Neural progenitor cell (in vitro differentiated cells): Measurements from ENCODE around the gene IGLON5. TPM values are rescaled to one million over a fixed set of nuclear protein-coding genes. Genes with fewer than 3 reads are reported as not detected.

Experiments
- DNase-seq: peaks from one replicate; pipeline ENCODE4 v3.0.0-alpha.2; 2016; ENCODE audit warnings: low spot score
- H2AFZ ChIP-seq: fragments of 200-600 bp; sonication (generic); replicated peaks from 2 replicates; pipeline ENCODE4 v1.6.1; 2016; ENCODE audit warnings: antibody characterized with exemption
- H3F3A ChIP-seq: fragments of 200-600 bp; sonication (generic); 2 replicates; pipeline ENCODE4 v1.6.1; 2016; ENCODE audit warnings: antibody characterized with exemption, low read depth
- H3K27ac ChIP-seq: fragments of 200-600 bp; sonication (generic); 2 replicates; pipeline ENCODE4 v1.5.1; 2016; ENCODE audit warnings: mild to moderate bottlenecking
- H3K27me3 ChIP-seq: fragments of 200-600 bp; sonication (generic); 2 replicates; pipeline ENCODE4 v1.6.1; 2016; ENCODE audit warnings: mild to moderate bottlenecking, moderate library complexity
- H3K36me3 ChIP-seq: fragments of 200-600 bp; sonication (generic); 2 replicates; pipeline ENCODE4 v1.5.1; 2016
- H3K4me1 ChIP-seq: fragments of 200-600 bp; sonication (generic); 2 replicates; pipeline ENCODE4 v1.6.1; 2016; ENCODE audit warnings: mixed run types
- H3K4me2 ChIP-seq: fragments of 200-600 bp; sonication (generic); 2 replicates; pipeline ENCODE4 v1.6.1; 2016
- H3K4me3 ChIP-seq: fragments of 200-600 bp; sonication (generic); 2 replicates; pipeline ENCODE4 v1.5.1; 2016
- H3K79me2 ChIP-seq: fragments of 200-600 bp; sonication (generic); 2 replicates; pipeline ENCODE4 v1.6.1; 2016; ENCODE audit warnings: low read depth
- H3K9ac ChIP-seq: fragments of 200-600 bp; sonication (generic); 2 replicates; pipeline ENCODE4 v1.6.1; 2016
- H3K9me3 ChIP-seq: fragments of 200-600 bp; sonication (generic); 2 replicates; pipeline ENCODE4 v1.5.1; 2016; ENCODE audit warnings: low read depth
- H4K20me1 ChIP-seq: fragments of 200-600 bp; sonication (generic); 2 replicates; pipeline ENCODE4 v1.6.1; 2016; ENCODE audit warnings: low read depth
- H3K27ac Mint-ChIP-seq: 3 replicates; pipeline ENCODE4 v1.8.0; 2021; ENCODE audit warnings: mixed read lengths
- H3K27me3 Mint-ChIP-seq: 2 replicates; pipeline ENCODE4 v1.8.0; 2022; ENCODE audit warnings: low read depth, mild to moderate bottlenecking, inconsistent platforms, moderate library complexity, mixed read lengths; ENCODE audit not compliant: insufficient read depth
- H3K36me3 Mint-ChIP-seq: 3 replicates; pipeline ENCODE4 v1.8.0; 2021; ENCODE audit warnings: mixed read lengths
- H3K4me1 Mint-ChIP-seq: 3 replicates; pipeline ENCODE4 v1.8.0; 2021; ENCODE audit warnings: mixed read lengths
- H3K4me3 Mint-ChIP-seq: 3 replicates; pipeline ENCODE4 v1.8.0; 2021; ENCODE audit warnings: mild to moderate bottlenecking, moderate library complexity, mixed read lengths
- H3K9me3 Mint-ChIP-seq: 3 replicates; pipeline ENCODE4 v1.8.0; 2020; ENCODE audit warnings: mixed read lengths
- CTCF ChIP-seq: fragments of 200-600 bp; sonication (generic); IDR thresholded peaks from 2 replicates; pipeline ENCODE4 v1.5.1; 2017; ENCODE audit warnings: antibody characterized with exemption, mild to moderate bottlenecking
- EZH2 ChIP-seq: fragments of 200-600 bp; sonication (generic); IDR thresholded peaks from 2 replicates; pipeline ENCODE4 v1.6.1; 2017; ENCODE audit warnings: antibody characterized with exemption, mild to moderate bottlenecking, moderate library complexity
- EZH2phosphoT487 ChIP-seq: fragments of 200-600 bp; sonication (generic); IDR thresholded peaks from 2 replicates; pipeline ENCODE4 v1.6.1; 2017; ENCODE audit warnings: antibody characterized with exemption
- total RNA-seq: library from RNA; depleted of rRNA; stranded (reverse); fragments of >200 nt; gene quantifications from 2 replicates; pipeline ENCODE4 v1.2.3, GENCODE V29; 2015; ENCODE audit warnings: low replicate concordance

IGLON5 gene
- total RNA-seq, 1 donor from 2014 or later = 5.4 TPM

DNA sequence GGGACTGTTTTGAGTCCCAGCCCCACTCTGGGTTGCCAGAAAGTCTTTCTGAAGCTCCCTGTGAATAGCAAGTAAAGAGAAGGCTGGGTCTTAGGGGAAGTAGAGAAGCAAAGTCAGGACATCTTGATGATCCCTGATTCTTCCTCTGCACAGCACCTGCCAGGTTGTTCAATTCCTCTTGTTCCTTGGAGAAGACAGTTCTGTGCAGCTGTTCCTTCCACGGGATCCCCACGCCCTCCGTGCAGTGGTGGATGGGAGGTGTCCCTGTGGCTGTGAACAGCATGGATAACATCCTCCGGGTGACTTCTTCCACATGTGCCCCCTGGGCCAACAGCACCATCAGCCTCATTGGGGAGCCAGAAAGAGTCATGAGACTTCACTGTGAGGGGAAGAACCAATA is 29.1 kb upstream of the IGLON5 start:
- Histone ChIP-seq H3K4me3 (no peak overlapping the region), H3K36me3 (no peaks in the 10 kb centered on the region), H3K9me3 (no peaks in the 10 kb centered on the region), H3K79me2 (no peaks in the 10 kb centered on the region), H3K4me2 (no peak overlapping the region), H2AFZ (no peak overlapping the region), H3K9ac (no peak overlapping the region), H3F3A (no peaks in the 10 kb centered on the region), H3K27ac (no peak overlapping the region), H3K4me1 (no peaks in the 10 kb centered on the region), H4K20me1 (no peaks in the 10 kb centered on the region), H3K27me3 (no peaks in the 10 kb centered on the region)
- Mint-ChIP-seq H3K9me3 (no peaks in the 10 kb centered on the region), H3K27ac (no peak overlapping the region), H3K4me3 (no peak overlapping the region), H3K36me3 (no peaks in the 10 kb centered on the region), H3K4me1 (no peaks in the 10 kb centered on the region), H3K27me3 (peaks cover 6% of the 10 kb centered on the region)
- no peak for DNase-seq
- TF ChIP-seq EZH2 (no peak), CTCF (no peak), EZH2phosphoT487 (no peak)

GRCh38 chr19:51285682-51286081 is 25.8 kb upstream of the IGLON5 start:
- H3K27ac Mint-ChIP-seq = no peak overlapping the region
- no peak for DNase-seq
- H3K4me3 Mint-ChIP-seq = no peak overlapping the region
- H3K36me3 Mint-ChIP-seq = no peaks in the 10 kb centered on the region
- no peak overlapping the region for H3K9ac ChIP-seq
- H3K79me2 ChIP-seq = no peaks in the 10 kb centered on the region
- H3K4me1 ChIP-seq = no peaks in the 10 kb centered on the region
- H3F3A ChIP-seq = no peaks in the 10 kb centered on the region
- no peaks in the 10 kb centered on the region for H3K27me3 ChIP-seq
- H2AFZ ChIP-seq = no peak overlapping the region
- no peak overlapping the region for H3K4me3 ChIP-seq
- no peaks in the 10 kb centered on the region for H4K20me1 ChIP-seq
- H3K27me3 Mint-ChIP-seq = peaks cover 6% of the 10 kb centered on the region
- H3K4me1 Mint-ChIP-seq = no peaks in the 10 kb centered on the region
- no peak overlapping the region for H3K27ac ChIP-seq
- TF ChIP-seq EZH2phosphoT487 (no peak), CTCF (no peak)
- H3K9me3 ChIP-seq = no peaks in the 10 kb centered on the region
- H3K4me2 ChIP-seq = no peak overlapping the region
- H3K9me3 Mint-ChIP-seq = no peaks in the 10 kb centered on the region
- no peaks in the 10 kb centered on the region for H3K36me3 ChIP-seq

- Mint-ChIP-seq H3K27me3 (no peaks in the 10 kb centered on the region), H3K27ac (no peak overlapping the region), H3K4me1 (peaks cover 20% of the 10 kb centered on the region), H3K9me3 (no peaks in the 10 kb centered on the region), H3K36me3 (no peaks in the 10 kb centered on the region), H3K4me3 (no peak overlapping the region)
- no peak for DNase-seq
- Histone ChIP-seq H3K27ac (no peak overlapping the region), H3K27me3 (peaks cover 7% of the 10 kb centered on the region), H4K20me1 (no peaks in the 10 kb centered on the region), H3K4me2 (no peak overlapping the region), H3K79me2 (no peaks in the 10 kb centered on the region), H3F3A (peaks cover 3% of the 10 kb centered on the region), H3K36me3 (no peaks in the 10 kb centered on the region), H3K4me1 (peaks cover 21% of the 10 kb centered on the region), H3K9ac (no peak overlapping the region), H3K4me3 (no peak overlapping the region), H2AFZ (no peak overlapping the region), H3K9me3 (no peaks in the 10 kb centered on the region)
- TF ChIP-seq CTCF = no peak
- TF ChIP-seq EZH2 = no peak
- no peak for TF ChIP-seq EZH2phosphoT487
Measured at GRCh38 chr19:51289635-51290034, 21.8 kb upstream of the IGLON5 start.
